Measurements from ENCODE around the gene CACNG4.

DNA sequence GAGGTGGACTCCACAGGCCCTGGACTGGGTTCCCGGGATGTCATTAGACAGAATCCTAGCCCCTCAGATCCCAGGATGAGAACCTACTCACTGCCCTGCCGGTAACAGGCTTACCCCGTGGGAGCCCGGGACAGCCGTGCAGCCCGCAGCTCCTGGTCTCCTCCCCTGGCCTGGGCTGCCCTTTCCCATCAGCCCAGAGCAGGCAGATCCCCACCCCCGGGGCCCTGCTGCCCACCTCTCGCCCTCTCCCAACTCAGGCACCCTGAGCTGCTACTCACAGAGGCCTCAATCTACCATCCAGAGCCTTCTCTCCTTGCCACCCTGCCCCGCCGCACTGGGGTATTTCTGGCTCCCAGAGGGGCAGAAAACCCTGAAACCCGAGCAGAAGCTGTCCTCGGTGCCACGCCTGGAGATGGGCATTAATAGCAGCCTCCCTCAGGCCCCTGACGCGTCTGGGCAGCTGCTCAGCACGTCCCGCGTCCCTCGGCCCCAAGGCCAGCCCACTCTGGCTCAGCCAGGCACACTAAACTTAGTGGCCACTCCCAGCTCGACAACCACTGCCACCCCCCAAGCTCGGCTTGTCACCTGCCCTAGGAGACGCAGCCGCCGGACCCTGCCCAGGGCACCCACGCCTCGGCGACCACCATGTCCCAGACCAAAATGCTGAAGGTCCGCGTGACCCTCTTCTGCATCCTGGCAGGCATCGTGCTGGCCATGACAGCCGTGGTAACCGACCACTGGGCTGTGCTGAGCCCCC lies 79.7 kb downstream of the CACNG4 start, which contains the start of gene CACNG1:
- TF ChIP-seq, protein P1, sequence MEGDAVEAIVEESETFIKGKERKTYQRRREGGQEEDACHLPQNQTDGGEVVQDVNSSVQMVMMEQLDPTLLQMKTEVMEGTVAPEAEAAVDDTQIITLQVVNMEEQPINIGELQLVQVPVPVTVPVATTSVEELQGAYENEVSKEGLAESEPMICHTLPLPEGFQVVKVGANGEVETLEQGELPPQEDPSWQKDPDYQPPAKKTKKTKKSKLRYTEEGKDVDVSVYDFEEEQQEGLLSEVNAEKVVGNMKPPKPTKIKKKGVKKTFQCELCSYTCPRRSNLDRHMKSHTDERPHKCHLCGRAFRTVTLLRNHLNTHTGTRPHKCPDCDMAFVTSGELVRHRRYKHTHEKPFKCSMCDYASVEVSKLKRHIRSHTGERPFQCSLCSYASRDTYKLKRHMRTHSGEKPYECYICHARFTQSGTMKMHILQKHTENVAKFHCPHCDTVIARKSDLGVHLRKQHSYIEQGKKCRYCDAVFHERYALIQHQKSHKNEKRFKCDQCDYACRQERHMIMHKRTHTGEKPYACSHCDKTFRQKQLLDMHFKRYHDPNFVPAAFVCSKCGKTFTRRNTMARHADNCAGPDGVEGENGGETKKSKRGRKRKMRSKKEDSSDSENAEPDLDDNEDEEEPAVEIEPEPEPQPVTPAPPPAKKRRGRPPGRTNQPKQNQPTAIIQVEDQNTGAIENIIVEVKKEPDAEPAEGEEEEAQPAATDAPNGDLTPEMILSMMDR (IDR thresholded peaks at IDR 0.05) = no peak
- TF ChIP-seq POLR2A (IDR thresholded peaks at IDR 0.05) = no peak
